Activated B cell treated with CpG ODN at 0.5 μM for 24 hours (primary cell): Measurements from ENCODE around the gene DGKB. TPM values are rescaled to one million over a fixed set of nuclear protein-coding genes. Genes with fewer than 3 reads are reported as not detected.
"Not testable (repeated sequence)": the region's sequence is repeated elsewhere in the genome, so short reads cannot be mapped to it uniquely, and the experiment has no call there.

Experiments used
- ATAC-seq: fragments of 200-7000 bp; cut with Tn5 transposase; one replicate; pipeline ENCODE4 v1.10.0; 2021; ENCODE audit warnings: low read depth, mild to moderate bottlenecking, moderate library complexity
- CTCF ChIA-PET: fragments of 350-600 bp; sonication (Branson Sonifier 250); formaldehyde crosslinking; loops from one replicate; lab custom pipeline; 2021; ENCODE audit warnings: antibody characterized with exemption; lab: Charles Lee
- POLR2A ChIA-PET: fragments of 350-600 bp; sonication (Branson Sonifier 250); formaldehyde crosslinking; loops from one replicate; lab custom pipeline; 2021; ENCODE audit warnings: antibody characterized with exemption; lab: Charles Lee
- DNase-seq: peaks from one replicate; pipeline ENCODE4 v3.0.0; 2022
- H3K27ac Mint-ChIP-seq: one replicate; pipeline ENCODE4 v1.8.0; 2020; ENCODE audit warnings: mixed read lengths
- H3K27me3 Mint-ChIP-seq: one replicate; pipeline ENCODE4 v1.8.0; 2021; ENCODE audit warnings: mixed read lengths
- H3K36me3 Mint-ChIP-seq: one replicate; pipeline ENCODE4 v1.8.0; 2021; ENCODE audit warnings: low read depth, mixed read lengths
- H3K4me1 Mint-ChIP-seq: one replicate; pipeline ENCODE4 v1.8.0; 2021; ENCODE audit warnings: mixed read lengths
- H3K4me3 Mint-ChIP-seq: one replicate; pipeline ENCODE4 v1.8.0; 2020; ENCODE audit warnings: mild to moderate bottlenecking, mixed read lengths
- H3K9me3 Mint-ChIP-seq: one replicate; pipeline ENCODE4 v1.8.0; 2020; ENCODE audit warnings: mixed read lengths
- CTCF ChIP-seq: fragments of 200-600 bp; IDR thresholded peaks from one replicate; pipeline ENCODE4 v1.8.0; 2022; ENCODE audit warnings: antibody characterized with exemption, mild to moderate bottlenecking
- intact Hi-C: fragments of 100-400 bp; cut with micrococcal nuclease; formaldehyde crosslinking; loops from one replicate; pipeline ENCODE4 v1.15.1; 2024
- total RNA-seq: library from RNA; stranded (reverse); gene quantifications from 2 replicates; pipeline ENCODE4 v1.2.3, GENCODE V29; 2022

Gene DGKB
- total RNA-seq, 1 donor from 2014 or later = not detected

- Mint-ChIP-seq H3K9me3 (no peaks in the 10 kb centered on the region), H3K36me3 (no peaks in the 10 kb centered on the region), H3K4me3 (no peak overlapping the region), H3K4me1 (no peaks in the 10 kb centered on the region), H3K27ac (no peak overlapping the region), H3K27me3 (no peaks in the 10 kb centered on the region)
- POLR2A ChIA-PET = no interaction called here
- no peak for DNase-seq
- intact Hi-C loops = no loop called here
- ATAC-seq = no peak
- CTCF ChIA-PET = no interaction called here
- no peak for TF ChIP-seq CTCF
These were observed 418.9 kb downstream of the DGKB start for GRCh38 chr7:14483663-14484062.

DNA sequence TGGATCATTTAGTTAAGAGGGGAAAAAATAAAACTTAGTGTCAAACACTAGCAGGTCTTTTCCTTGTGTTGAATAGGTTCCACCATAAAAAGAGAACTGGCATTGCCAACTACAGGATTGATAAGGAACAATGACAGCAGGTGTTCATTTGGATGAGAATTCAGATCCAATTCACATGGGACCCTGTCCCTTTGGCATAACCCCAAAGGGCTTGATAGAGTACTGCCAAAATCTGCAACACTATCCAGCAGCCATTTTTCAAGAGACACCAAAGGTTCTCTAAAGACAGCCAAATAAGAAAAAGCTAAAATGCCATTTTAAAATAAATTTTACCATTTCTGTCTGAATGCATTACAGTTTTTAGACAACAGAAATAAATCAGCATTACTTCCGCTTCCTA, 422.3 kb downstream of the DGKB start:
- H3K4me1 Mint-ChIP-seq = no peaks in the 10 kb centered on the region
- no peaks in the 10 kb centered on the region for H3K9me3 Mint-ChIP-seq
- H3K27ac Mint-ChIP-seq = no peak overlapping the region
- TF ChIP-seq CTCF = no peak
- DNase-seq = no peak
- no peak overlapping the region for H3K4me3 Mint-ChIP-seq
- POLR2A ChIA-PET = no interaction called here
- no peaks in the 10 kb centered on the region for H3K27me3 Mint-ChIP-seq
- ATAC-seq = no peak
- H3K36me3 Mint-ChIP-seq = no peaks in the 10 kb centered on the region
- CTCF ChIA-PET = no interaction called here
- intact Hi-C loops = no loop called here

DNA sequence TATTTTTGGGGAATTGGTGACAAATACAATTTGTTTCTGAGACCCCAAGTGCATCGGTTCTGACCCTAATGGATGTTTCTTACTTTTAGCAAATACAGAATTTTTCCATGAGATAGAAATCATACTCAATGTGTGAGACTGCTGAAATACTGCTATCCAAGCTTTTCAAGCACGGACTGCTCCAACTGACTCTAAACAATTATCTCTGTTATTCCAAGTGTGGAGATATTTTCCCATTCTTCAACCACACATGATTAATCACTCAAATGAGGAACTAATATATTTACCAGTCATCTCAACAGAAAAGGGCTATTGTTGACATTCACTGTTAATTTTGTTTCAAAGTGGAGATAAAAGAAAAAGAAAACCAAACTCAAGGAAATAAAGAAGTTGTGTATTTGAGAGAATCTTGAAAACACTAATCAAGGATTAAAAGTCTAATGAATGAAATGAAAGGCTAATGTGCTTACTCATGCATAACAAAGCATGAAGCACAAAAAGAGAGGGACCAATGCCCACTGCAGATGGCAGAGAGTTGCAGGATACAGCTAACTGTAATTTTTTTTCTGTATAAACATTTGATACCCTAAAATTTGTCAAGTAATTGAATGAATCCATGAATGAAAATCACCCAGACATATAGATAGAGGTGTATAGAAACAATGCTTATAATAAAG, 423.6 kb downstream of the DGKB start:
- intact Hi-C loops = no loop called here
- ATAC-seq (no peak), DNase-seq (no peak)
- no peak for TF ChIP-seq CTCF
- H3K27ac Mint-ChIP-seq = no peak overlapping the region
- POLR2A ChIA-PET = no interaction called here
- no peaks in the 10 kb centered on the region for H3K27me3 Mint-ChIP-seq
- peaks cover 2% of the 10 kb centered on the region for H3K9me3 Mint-ChIP-seq
- CTCF ChIA-PET = no interaction called here
- H3K4me1 Mint-ChIP-seq = no peaks in the 10 kb centered on the region
- no peaks in the 10 kb centered on the region for H3K36me3 Mint-ChIP-seq
- H3K4me3 Mint-ChIP-seq = no peak overlapping the region

DNA sequence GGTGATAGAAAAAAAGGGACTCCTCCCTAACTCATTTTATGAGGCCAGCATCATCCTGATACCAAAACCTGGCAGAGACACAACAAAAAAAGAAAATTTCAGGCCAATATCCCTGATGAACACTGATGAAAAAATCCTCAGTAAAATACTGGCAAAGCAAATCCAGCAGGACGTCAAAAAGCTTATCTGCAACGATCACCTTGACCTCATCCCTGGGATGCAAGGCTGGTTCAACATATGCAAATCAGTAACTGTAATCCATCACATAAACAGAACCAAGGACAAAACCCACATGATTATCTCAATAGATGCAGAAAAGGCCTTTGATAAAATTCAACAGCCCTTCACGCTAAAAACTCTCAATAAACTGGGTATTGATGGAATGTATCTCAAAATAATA, 440.8 kb downstream of the DGKB start:
- H3K36me3 Mint-ChIP-seq, H3K27ac Mint-ChIP-seq, H3K4me1 Mint-ChIP-seq, H3K4me3 Mint-ChIP-seq, ATAC-seq, POLR2A ChIA-PET, intact Hi-C loops, DNase-seq, H3K9me3 Mint-ChIP-seq, CTCF ChIA-PET, H3K27me3 Mint-ChIP-seq: not testable (repeated sequence)

GRCh38 chr7:14458846-14459245, 443.7 kb downstream of the DGKB start:
- H3K36me3 Mint-ChIP-seq, H3K4me3 Mint-ChIP-seq, H3K4me1 Mint-ChIP-seq, POLR2A ChIA-PET, DNase-seq, ATAC-seq, H3K27ac Mint-ChIP-seq, H3K27me3 Mint-ChIP-seq, H3K9me3 Mint-ChIP-seq: not testable (repeated sequence)
- CTCF ChIA-PET = interaction anchor here (0.9 to 1.1 kb wide), 3 partner anchors 11 to 1933 kb away, joined by 3 to 6 read pairs (median 3); no protein-coding TSS in a partner anchor
- intact Hi-C loops = loop anchor here (1.0 to 5.0 kb wide), 4 partner anchors 932 to 1820 kb away; partner anchors contain the start of gene ARL4A

DNA sequence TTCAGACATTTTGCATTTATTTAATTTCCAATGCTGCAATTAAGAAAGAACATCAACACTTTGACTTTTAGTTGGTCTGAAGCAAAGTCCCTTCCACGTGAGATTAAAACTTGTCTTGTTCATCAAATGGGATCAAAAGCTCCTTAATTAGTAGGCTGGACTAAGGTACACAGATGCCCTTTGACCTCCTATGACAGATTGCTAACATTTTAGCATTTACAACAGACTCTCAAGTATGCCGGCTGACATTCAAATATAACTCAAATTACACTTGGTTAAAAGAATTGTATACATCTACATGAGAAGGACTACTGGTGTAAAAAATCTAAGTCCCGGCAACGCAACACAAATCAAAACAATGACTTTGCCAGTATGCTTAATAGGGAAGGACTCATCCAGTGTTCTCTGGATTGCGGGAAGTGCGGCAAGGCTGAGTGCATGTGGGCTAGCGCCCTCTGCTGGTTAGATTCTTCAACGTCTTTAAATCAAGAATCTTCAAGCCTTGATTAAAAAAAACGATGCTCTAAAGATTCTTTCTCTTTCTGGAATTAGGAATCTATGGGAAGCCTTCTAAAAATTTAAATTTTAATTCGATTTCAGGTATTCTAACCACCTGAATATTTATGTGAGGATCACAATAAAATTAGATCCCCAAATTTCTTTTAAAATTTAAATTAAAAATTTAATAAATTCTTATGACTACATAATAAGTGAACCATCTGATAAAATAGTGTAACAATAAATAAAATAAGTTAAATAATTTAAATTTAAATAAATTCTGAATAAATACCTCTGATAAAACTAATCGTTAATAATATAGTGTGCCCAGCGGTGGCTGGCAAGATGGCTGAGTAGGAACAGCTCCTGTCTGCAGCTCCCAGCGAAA, 444.7 kb downstream of the DGKB start:
- no peaks in the 10 kb centered on the region for H3K9me3 Mint-ChIP-seq
- no peaks in the 10 kb centered on the region for H3K36me3 Mint-ChIP-seq
- H3K4me1 Mint-ChIP-seq = no peaks in the 10 kb centered on the region
- no peak for DNase-seq
- TF ChIP-seq CTCF = no peak
- H3K27me3 Mint-ChIP-seq = no peaks in the 10 kb centered on the region
- no peak overlapping the region for H3K27ac Mint-ChIP-seq
- POLR2A ChIA-PET = no interaction called here
- CTCF ChIA-PET = interaction anchor here (1.1 to 1.3 kb wide), 2 partner anchors 8 to 1177 kb away, joined by 3 to 6 read pairs; no protein-coding TSS in a partner anchor
- no peak overlapping the region for H3K4me3 Mint-ChIP-seq
- intact Hi-C loops = loop anchor here (1.0 to 5.0 kb wide), 4 partner anchors 931 to 1819 kb away; partner anchors contain the start of gene ARL4A
- no peak for ATAC-seq
